Stimulated activated naive CD8-positive, alpha-beta T cell treated with anti-CD3 and anti-CD28 coated beads, Interleukin-15, amount 100 ng/mL, for 72 hours (primary cell): ENCODE measurements around the gene KYAT1.

ENCODE experiments used
- ATAC-seq: fragments of 150-1000 bp; cut with Tn5 transposase; 2 replicates; pipeline ENCODE4 v1.10.0; 2021; ENCODE audit warnings: mild to moderate bottlenecking, moderate library complexity
- DNase-seq, 2 donors: peaks; one replicate each; pipeline ENCODE4 v3.0.0; 2021 to 2022
- H3K27ac Mint-ChIP-seq, 2 donors: one replicate each; pipeline ENCODE4 v1.8.0; 2022; ENCODE audit warnings: mild to moderate bottlenecking in 2 of 2, mixed read lengths in 2 of 2, moderate library complexity in 2 of 2
- H3K27me3 Mint-ChIP-seq: one replicate; pipeline ENCODE4 v1.8.0; 2022; ENCODE audit warnings: mixed read lengths
- H3K4me1 Mint-ChIP-seq: one replicate; pipeline ENCODE4 v1.8.0; 2022; ENCODE audit warnings: mild to moderate bottlenecking, mixed read lengths
- H3K4me3 Mint-ChIP-seq, 2 donors: one replicate each; pipeline ENCODE4 v1.8.0; 2022; ENCODE audit warnings: mild to moderate bottlenecking in 2 of 2, mixed read lengths in 2 of 2, moderate library complexity in 1 of 2
- H3K9me3 Mint-ChIP-seq, 2 donors: one replicate each; pipeline ENCODE4 v1.8.0; 2022; ENCODE audit warnings: mixed read lengths in 2 of 2

The KYAT1 gene

GRCh38 chr9:128823362-128823902 lies 58.3 kb downstream of the KYAT1 start:
- DNase-seq (no peak), ATAC-seq (no peak)
- Mint-ChIP-seq H3K27me3 (no peaks in the 10 kb centered on the region), H3K27ac (peak overlapping the region in 1 of 2 donors; percentile 63), H3K4me3 (no peak overlapping the region), H3K4me1 (peaks cover 53% of the 10 kb centered on the region), H3K9me3 (no peaks in the 10 kb centered on the region)

- no peak for ATAC-seq
- no peak overlapping the region for H3K4me3 Mint-ChIP-seq
- H3K4me1 Mint-ChIP-seq: peaks cover 44% of the 10 kb centered on the region
Measured at GRCh38 chr9:128822407-128823042, 59.2 kb downstream of the KYAT1 start.

GRCh38 chr9:128821584-128822406 lies 60.0 kb downstream of the KYAT1 start:
- Mint-ChIP-seq H3K27ac (peak overlapping the region in 1 of 2 donors; percentile 15), H3K27me3 (no peaks in the 10 kb centered on the region), H3K4me3 (no peak overlapping the region), H3K9me3 (no peaks in the 10 kb centered on the region), H3K4me1 (peaks cover 37% of the 10 kb centered on the region)
- ATAC-seq: no peak
- no peak for DNase-seq

More at GRCh38 chr9:128822407-128823042, 59.2 kb downstream of the KYAT1 start:
- Mint-ChIP-seq H3K27me3 (no peaks in the 10 kb centered on the region), H3K27ac (peak overlapping the region in 1 of 2 donors; percentile 15), H3K9me3 (no peaks in the 10 kb centered on the region)
- DNase-seq: no peak

GRCh38 chr9:128820665-128821583 lies 60.8 kb downstream of the KYAT1 start:
- no peaks in the 10 kb centered on the region for H3K27me3 Mint-ChIP-seq
- DNase-seq (no peak), ATAC-seq (no peak)
- peaks cover 32% of the 10 kb centered on the region for H3K4me1 Mint-ChIP-seq
- no peak overlapping the region for H3K4me3 Mint-ChIP-seq
- H3K27ac Mint-ChIP-seq: peak overlapping the region in 1 of 2 donors; percentile 79
- H3K9me3 Mint-ChIP-seq: no peaks in the 10 kb centered on the region

GRCh38 chr9:128819716-128820664 lies 61.8 kb downstream of the KYAT1 start:
- Mint-ChIP-seq H3K27ac (peak overlapping the region in 1 of 2 donors; percentile 89), H3K4me1 (peaks cover 32% of the 10 kb centered on the region)
- DNase-seq: no peak

GRCh38 chr9:128818839-128819715 lies 62.7 kb downstream of the KYAT1 start:
- peak overlapping the region; percentile 72 to 78 for H3K4me3 Mint-ChIP-seq
- peak overlapping the region in 1 of 2 donors; percentile 89 for H3K27ac Mint-ChIP-seq

More at GRCh38 chr9:128819716-128820664, 61.8 kb downstream of the KYAT1 start:
- no peak for ATAC-seq
- Mint-ChIP-seq H3K27me3 (no peaks in the 10 kb centered on the region), H3K4me3 (peak overlapping the region; percentile 59 to 78), H3K9me3 (no peaks in the 10 kb centered on the region)

GRCh38 chr9:128818099-128818838 lies 63.5 kb downstream of the KYAT1 start, which contains the start of gene ENDOG:
Gene ENDOG (plus strand): TSS chr9:128818500. CDS start chr9:128818685, 185 bp downstream.
- H3K27ac Mint-ChIP-seq: peak within 1 kb of the TSS; percentile 69 to 95
- no peaks in the 10 kb centered on the region for H3K27me3 Mint-ChIP-seq
- ATAC-seq (peak; percentile 93), DNase-seq (peak; percentile 98 to 99)
- peaks cover 32% of the 10 kb centered on the region for H3K4me1 Mint-ChIP-seq
- H3K4me3 Mint-ChIP-seq: peak within 1 kb of the TSS; percentile 80 to 86
- no peaks in the 10 kb centered on the region for H3K9me3 Mint-ChIP-seq

More at GRCh38 chr9:128818839-128819715, 62.7 kb downstream of the KYAT1 start:
- DNase-seq (peak; percentile 19 to 44), ATAC-seq (peak; percentile 61)
- H3K27me3 Mint-ChIP-seq: no peaks in the 10 kb centered on the region
- peaks cover 32% of the 10 kb centered on the region for H3K4me1 Mint-ChIP-seq
- no peaks in the 10 kb centered on the region for H3K9me3 Mint-ChIP-seq

GRCh38 chr9:128810873-128811272 lies 70.9 kb downstream of the KYAT1 start:
- DNase-seq: no peak
- no peaks in the 10 kb centered on the region for H3K9me3 Mint-ChIP-seq
- H3K4me1 Mint-ChIP-seq: no peaks in the 10 kb centered on the region
- ATAC-seq: no peak
- no peak overlapping the region for H3K4me3 Mint-ChIP-seq
- H3K27ac Mint-ChIP-seq: peak overlapping the region in 1 of 2 donors; percentile 79
- H3K27me3 Mint-ChIP-seq: no peaks in the 10 kb centered on the region

- DNase-seq (no peak), ATAC-seq (no peak)
- Mint-ChIP-seq H3K27ac (no peak overlapping the region), H3K4me3 (no peak overlapping the region), H3K9me3 (no peaks in the 10 kb centered on the region), H3K27me3 (no peaks in the 10 kb centered on the region), H3K4me1 (no peaks in the 10 kb centered on the region)
Measured at GRCh38 chr9:128809831-128810230, 71.9 kb downstream of the KYAT1 start.

GRCh38 chr9:128809036-128809599 lies 72.6 kb downstream of the KYAT1 start:
- H3K9me3 Mint-ChIP-seq: no peaks in the 10 kb centered on the region
- DNase-seq (no peak), ATAC-seq (no peak)
- no peak overlapping the region for H3K4me3 Mint-ChIP-seq
- H3K27ac Mint-ChIP-seq: no peak overlapping the region
- H3K27me3 Mint-ChIP-seq: no peaks in the 10 kb centered on the region
- no peaks in the 10 kb centered on the region for H3K4me1 Mint-ChIP-seq

- Mint-ChIP-seq H3K27ac (no peak overlapping the region), H3K27me3 (no peaks in the 10 kb centered on the region), H3K9me3 (no peaks in the 10 kb centered on the region), H3K4me3 (no peak overlapping the region), H3K4me1 (no peaks in the 10 kb centered on the region)
- DNase-seq (no peak), ATAC-seq (no peak)
Measured at GRCh38 chr9:128808543-128808942, 73.2 kb downstream of the KYAT1 start.

GRCh38 chr9:128807827-128808226 lies 73.9 kb downstream of the KYAT1 start:
- DNase-seq (no peak), ATAC-seq (no peak)
- no peaks in the 10 kb centered on the region for H3K4me1 Mint-ChIP-seq
- H3K27ac Mint-ChIP-seq: no peak overlapping the region
- H3K9me3 Mint-ChIP-seq: no peaks in the 10 kb centered on the region
- H3K4me3 Mint-ChIP-seq: no peak overlapping the region
- H3K27me3 Mint-ChIP-seq: no peaks in the 10 kb centered on the region
